Esophagus muscularis mucosa (tissue), 4 donors: ENCODE results near the gene BFSP2. TPM values are rescaled to one million over a fixed set of nuclear protein-coding genes. Genes with fewer than 3 reads are reported as not detected.
"Not testable (repeated sequence)": the region's sequence is repeated elsewhere in the genome, so short reads cannot be mapped to it uniquely, and the experiment has no call there.

ENCODE experiments used
- DNase-seq: peaks from one replicate; pipeline ENCODE4 v3.0.0-alpha.2; 2017; ENCODE audit errors: extremely low spot score
- H3K27ac ChIP-seq, 4 donors: fragments of 200-600 bp; sonication (generic); replicated peaks in 1 of 4; 1 replicate in 3 of 4; 2 replicates in 1 of 4; pipeline ENCODE4 v1.5.1; 2016 to 2019; ENCODE audit warnings: mild to moderate bottlenecking in 1 of 4
- H3K27me3 ChIP-seq, 4 donors: fragments of 200-600 bp; sonication (generic); one replicate each; pipeline versions ENCODE4 v1.5.1 to v1.6.0; 2016 to 2019
- H3K36me3 ChIP-seq, 4 donors: fragments of 200-600 bp; sonication (generic); one replicate each; pipeline ENCODE4 v1.5.1; 2016 to 2019
- H3K4me1 ChIP-seq, 4 donors: fragments of 200-600 bp; sonication (generic); one replicate each; pipeline ENCODE4 v1.5.1; 2016 to 2019
- H3K4me3 ChIP-seq, 4 donors: fragments of 200-600 bp; sonication (generic); 1 replicate in 2 of 4; 2 replicates in 2 of 4; pipeline ENCODE4 v1.5.1; 2016 to 2019; ENCODE audit warnings: mild to moderate bottlenecking in 4 of 4, moderate library complexity in 1 of 4
- H3K9me3 ChIP-seq, 4 donors: fragments of 200-600 bp; sonication (generic); 1 replicate in 3 of 4; 2 replicates in 1 of 4; pipeline ENCODE4 v1.5.1; 2016 to 2019
- CTCF ChIP-seq, 3 experiments: fragments of 200-600 bp in 2 of 3; fragments of 450-650 bp in 1 of 3; sonication (generic) in 2 of 3; IDR thresholded peaks; one replicate each; pipeline ENCODE4 v1.5.1; 2017 to 2019; ENCODE audit warnings: antibody characterized with exemption in 3 of 3, mild to moderate bottlenecking in 2 of 3, moderate library complexity in 1 of 3
- EP300 ChIP-seq: sonication (generic); formaldehyde crosslinking; IDR thresholded peaks from one replicate; pipeline ENCODE4 v1.6.1; 2017; ENCODE audit warnings: antibody characterized with exemption
- POLR2A ChIP-seq: fragments of 450-650 bp; IDR thresholded peaks from one replicate; pipeline ENCODE4 v1.6.1; 2017; ENCODE audit warnings: antibody characterized with exemption, moderate library complexity, mild to moderate bottlenecking, low read depth
- POLR2AphosphoS5 ChIP-seq, 2 donors: sonication (generic); formaldehyde crosslinking; IDR thresholded peaks; one replicate each; pipeline ENCODE4 v1.6.1; 2017; ENCODE audit warnings: antibody characterized with exemption in 2 of 2
- WGBS: methylation state at CpG from one replicate; pipeline ENCODE4 v1.1.5; 2018; 5-methylcytosine and 5-hydroxymethylcytosine counted together
- intact Hi-C: fragments of 100-400 bp; cut with DNase I; formaldehyde crosslinking; loops from one replicate; pipeline ENCODE4 v1.15.1; 2023
- total RNA-seq, 4 donors: library from RNA; depleted of rRNA; stranded (reverse); fragments of >200 nt; gene quantifications; one replicate each; pipeline versions ENCODE4 v1.1.0 to v1.2.1, GENCODE V29; 2016

Gene BFSP2
- total RNA-seq, 4 donors from 2014 or later: not detected

DNA sequence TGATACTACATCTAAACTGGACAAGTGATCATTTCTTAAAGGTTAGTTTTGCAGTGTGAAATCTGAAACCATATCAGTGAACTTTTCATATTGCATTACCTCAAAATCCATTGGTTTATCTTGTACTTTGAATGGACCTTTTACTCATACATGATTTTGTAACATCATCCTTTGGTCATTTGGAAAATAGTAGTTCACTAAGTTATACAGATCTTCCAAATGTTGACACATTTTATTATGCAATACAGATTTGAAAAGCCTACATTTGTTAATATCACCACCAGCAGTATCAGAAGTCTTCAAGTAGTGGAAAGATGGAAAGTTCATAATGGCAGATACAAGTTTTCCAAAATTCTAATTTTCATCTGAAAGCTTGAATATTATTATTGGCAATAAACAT is 109.6 kb downstream of the BFSP2 start:
- TF ChIP-seq CTCF (IDR thresholded peaks at IDR 0.05) (no peak), POLR2A (no peak), POLR2AphosphoS5 (IDR thresholded peaks at IDR 0.05) (no peak), EP300 (no peak)
- intact Hi-C loops: no loop called here
- DNase-seq: no peak

DNA sequence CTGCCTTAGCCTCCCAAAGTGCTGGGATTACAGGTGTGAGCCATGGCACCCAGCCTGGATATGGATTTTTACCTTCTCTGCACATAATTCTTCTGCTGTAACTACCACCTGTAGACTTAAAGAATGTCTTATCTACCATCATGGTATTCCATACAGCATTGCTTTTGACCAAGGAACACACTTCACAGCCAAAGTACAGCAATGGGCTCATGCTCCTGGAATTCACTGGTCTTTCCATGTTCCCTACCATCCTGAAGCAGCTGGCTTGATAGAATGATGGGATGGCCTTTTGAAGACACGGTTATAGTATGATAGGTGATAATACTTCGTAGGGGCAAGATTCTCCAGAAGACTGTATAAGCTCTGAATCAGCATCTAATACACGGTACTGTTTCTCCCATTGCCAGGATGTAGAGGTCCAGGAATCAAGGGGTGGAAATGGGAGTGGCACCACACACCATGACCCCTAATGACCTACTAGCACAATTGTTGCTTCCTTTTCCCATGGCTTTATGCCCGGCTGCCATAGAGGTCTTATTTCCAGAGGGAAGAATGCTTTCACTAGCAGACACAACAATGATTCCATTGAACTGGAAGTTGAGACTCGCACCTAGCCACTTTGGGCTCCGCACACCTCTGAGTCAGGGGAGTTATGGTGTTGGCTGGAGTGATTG is 112.7 kb downstream of the BFSP2 start:
- no peak for DNase-seq
- TF ChIP-seq POLR2AphosphoS5 (IDR thresholded peaks at IDR 0.05): peak in 1 of 2 donors; percentile 18
- TF ChIP-seq EP300: no peak
- WGBS: 89% methylated on average over 6 of the region's 6 CpGs
- Histone ChIP-seq H3K27me3 (no peaks in the 10 kb centered on the region), H3K27ac (no peak overlapping the region), H3K9me3 (no peaks in the 10 kb centered on the region), H3K4me1 (no peaks in the 10 kb centered on the region), H3K36me3 (no peaks in the 10 kb centered on the region), H3K4me3 (no peak overlapping the region)
- intact Hi-C loops: no loop called here

More for the DNA sequence above, 109.6 kb downstream of the BFSP2 start:
- Histone ChIP-seq H3K4me3 (no peak overlapping the region), H3K27ac (no peak overlapping the region), H3K4me1 (no peaks in the 10 kb centered on the region), H3K36me3 (no peaks in the 10 kb centered on the region), H3K27me3 (no peaks in the 10 kb centered on the region), H3K9me3 (no peaks in the 10 kb centered on the region)

DNA sequence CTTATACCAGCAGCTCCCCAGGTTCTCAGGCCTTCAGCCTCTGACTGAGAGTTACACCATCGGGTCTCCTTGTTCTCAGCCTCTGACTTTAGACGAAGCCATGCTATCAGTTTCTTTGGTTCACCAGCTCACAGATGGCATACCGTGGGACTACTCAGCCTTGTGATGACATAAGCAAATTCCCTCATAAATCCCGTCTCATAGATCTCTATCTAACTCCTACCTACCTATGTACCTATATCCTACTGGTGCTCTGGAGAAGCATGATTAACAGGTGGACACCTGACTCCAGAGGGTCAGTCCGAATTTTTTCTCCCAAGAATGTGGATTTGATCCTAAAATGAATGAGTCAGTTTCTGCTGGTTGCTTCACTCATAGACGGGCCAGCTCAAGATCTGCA is 114.6 kb downstream of the BFSP2 start:
- no peak for TF ChIP-seq CTCF (IDR thresholded peaks at IDR 0.05)
- H3K36me3 ChIP-seq: no peaks in the 10 kb centered on the region
- WGBS: 86% methylated on average over 6 of the region's 6 CpGs
- no peak overlapping the region for H3K4me3 ChIP-seq
- no peaks in the 10 kb centered on the region for H3K27me3 ChIP-seq
- H3K9me3 ChIP-seq: no peaks in the 10 kb centered on the region
- H3K27ac ChIP-seq: no peak overlapping the region
- no peaks in the 10 kb centered on the region for H3K4me1 ChIP-seq
- DNase-seq: no peak
- intact Hi-C loops: no loop called here

GRCh38 chr3:133515127-133515526 is 115.3 kb downstream of the BFSP2 start:
- Histone ChIP-seq H3K9me3 (no peaks in the 10 kb centered on the region), H3K27me3 (no peaks in the 10 kb centered on the region), H3K27ac (no peak overlapping the region), H3K4me3 (no peak overlapping the region), H3K4me1 (no peaks in the 10 kb centered on the region), H3K36me3 (no peaks in the 10 kb centered on the region)
- WGBS: 98% methylated on average over 1 of the region's 1 CpG
- intact Hi-C loops: no loop called here
- DNase-seq: no peak
- no peak for TF ChIP-seq POLR2AphosphoS5 (IDR thresholded peaks at IDR 0.05)
- no peak for TF ChIP-seq POLR2A
- TF ChIP-seq CTCF (IDR thresholded peaks at IDR 0.05): no peak
- no peak for TF ChIP-seq EP300

- Histone ChIP-seq H3K4me1 (peaks cover 0 to 6% (median 0%) of the 10 kb centered on the region in 4 donors), H3K27me3 (no peaks in the 10 kb centered on the region), H3K4me3 (no peak overlapping the region), H3K9me3 (no peaks in the 10 kb centered on the region), H3K36me3 (no peaks in the 10 kb centered on the region), H3K27ac (no peak overlapping the region)
- intact Hi-C loops: no loop called here
- no peak for TF ChIP-seq POLR2A
- TF ChIP-seq POLR2AphosphoS5 (IDR thresholded peaks at IDR 0.05): no peak
- no peak for TF ChIP-seq EP300
- no peak for TF ChIP-seq CTCF (IDR thresholded peaks at IDR 0.05)
- no peak for DNase-seq
These were observed 120.4 kb downstream of the BFSP2 start for GRCh38 chr3:133520286-133520685.

GRCh38 chr3:133520938-133521337 is 121.1 kb downstream of the BFSP2 start:
- H3K4me1 ChIP-seq, DNase-seq, H3K27me3 ChIP-seq, H3K9me3 ChIP-seq, H3K27ac ChIP-seq, intact Hi-C loops, H3K4me3 ChIP-seq, H3K36me3 ChIP-seq: not testable (repeated sequence)
- 100% methylated on average over 4 of the region's 4 CpGs for WGBS
